HepG2 (cell line): ENCODE results near the gene NOB1. TPM values are rescaled to one million over a fixed set of nuclear protein-coding genes. Genes with fewer than 3 reads are reported as not detected.

ENCODE experiments used
- CC2D1A ChIP-seq: sonication (generic); formaldehyde crosslinking; IDR thresholded peaks from 2 replicates; pipeline ENCODE4 v1.8.1; 2023; ENCODE audit warnings: mild to moderate bottlenecking, missing genetic modification reagents
- IKZF4 ChIP-seq: sonication (generic); formaldehyde crosslinking; IDR thresholded peaks from 2 replicates; pipeline ENCODE4 v1.5.1; 2020; ENCODE audit warnings: borderline replicate concordance, mild to moderate bottlenecking, low read depth, missing genetic modification reagents; ENCODE audit errors: not compliant biosample characterization
- MATR3 ChIP-seq: sonication (generic); formaldehyde crosslinking; IDR thresholded peaks from 2 replicates; pipeline ENCODE4 v1.4.0; 2020; ENCODE audit warnings: missing genetic modification reagents
- NR2F6 ChIP-seq, 2 experiments: IDR thresholded peaks; 2 replicates each; pipeline ENCODE4 v1.6.1; 2016; ENCODE audit warnings: antibody characterized with exemption in 1 of 2, mild to moderate bottlenecking in 1 of 2
- PITX1 ChIP-seq: sonication (generic); formaldehyde crosslinking; IDR thresholded peaks from 2 replicates; pipeline ENCODE4 v1.5.1; 2020; ENCODE audit warnings: mild to moderate bottlenecking, missing genetic modification reagents
- TBX3 ChIP-seq: fragments of 450-650 bp; IDR thresholded peaks from 2 replicates; pipeline ENCODE4 v1.6.1; 2017; ENCODE audit warnings: antibody characterized with exemption, mild to moderate bottlenecking, inconsistent platforms, borderline replicate concordance
- ZNF33B ChIP-seq: sonication (generic); formaldehyde crosslinking; IDR thresholded peaks from 2 replicates; pipeline ENCODE4 v1.5.1; 2020; ENCODE audit warnings: mild to moderate bottlenecking, missing genetic modification reagents
- ZNF713 ChIP-seq: sonication (generic); formaldehyde crosslinking; IDR thresholded peaks from 2 replicates; pipeline ENCODE4 v1.4.0; 2020; ENCODE audit warnings: mild to moderate bottlenecking, missing genetic modification reagents
- ZNF792 ChIP-seq: IDR thresholded peaks from 2 replicates; pipeline ENCODE4 v1.6.1; 2016
- polyA plus RNA-seq, 8 experiments: library from polyadenylated mRNA; depleted of rRNA in 3 of 8; stranded (reverse) in 7 of 8; unstranded in 1 of 8; fragments of >200 nt; fragmentation: Illumina TruSeq in 4 of 8; extraction: Trizol in 4 of 8; gene quantifications; 2 replicates each; pipeline versions ENCODE4 v1.2.1 to v1.2.3, GENCODE V29; 2011 to 2016; ENCODE audit warnings: low read depth in 4 of 8, missing spikeins in 1 of 8, mixed read lengths in 1 of 8; ENCODE audit not compliant: insufficient read depth in 1 of 8
- total RNA-seq, 5 experiments: library from RNA; depleted of rRNA; stranded (reverse); fragments of >200 nt; fragmentation: Illumina TruSeq; extraction: Trizol; gene quantifications; 2 replicates each; pipeline ENCODE4 v1.2.3, GENCODE V29; 2016; ENCODE audit warnings: low read depth in 1 of 5
- TF ChIP-seq, protein P1 (sequence below), 2 experiments: sonication (generic) in 1 of 2; formaldehyde crosslinking in 1 of 2; IDR thresholded peaks; 2 replicates each; pipeline versions ENCODE4 v1.6.1 to v1.9.0; 2014 to 2022; ENCODE audit warnings: antibody characterized with exemption in 1 of 2, borderline replicate concordance in 1 of 2, inconsistent platforms in 1 of 2, low read depth in 1 of 2, missing genetic modification reagents in 1 of 2
- TF ChIP-seq, protein P2 (sequence below): sonication (generic); formaldehyde crosslinking; IDR thresholded peaks from 2 replicates; pipeline ENCODE4 v1.5.1; 2020; ENCODE audit warnings: mild to moderate bottlenecking, missing genetic modification reagents, moderate library complexity
- TF ChIP-seq, protein P3 (sequence below): sonication (generic); formaldehyde crosslinking; IDR thresholded peaks from 2 replicates; pipeline ENCODE4 v1.4.0; 2020; ENCODE audit warnings: missing genetic modification reagents, borderline replicate concordance
- TF ChIP-seq, protein P4 (sequence below): sonication (generic); formaldehyde crosslinking; IDR thresholded peaks from 2 replicates; pipeline ENCODE4 v1.8.1; 2023; ENCODE audit warnings: missing genetic modification reagents, mild to moderate bottlenecking, borderline replicate concordance

The NOB1 gene
- total and polyA plus RNA-seq, 2 of the 13 experiments (the other 11 are each of a cell fraction or from before 2014, with no cell fraction given), result 47.1 to 162 TPM

DNA sequence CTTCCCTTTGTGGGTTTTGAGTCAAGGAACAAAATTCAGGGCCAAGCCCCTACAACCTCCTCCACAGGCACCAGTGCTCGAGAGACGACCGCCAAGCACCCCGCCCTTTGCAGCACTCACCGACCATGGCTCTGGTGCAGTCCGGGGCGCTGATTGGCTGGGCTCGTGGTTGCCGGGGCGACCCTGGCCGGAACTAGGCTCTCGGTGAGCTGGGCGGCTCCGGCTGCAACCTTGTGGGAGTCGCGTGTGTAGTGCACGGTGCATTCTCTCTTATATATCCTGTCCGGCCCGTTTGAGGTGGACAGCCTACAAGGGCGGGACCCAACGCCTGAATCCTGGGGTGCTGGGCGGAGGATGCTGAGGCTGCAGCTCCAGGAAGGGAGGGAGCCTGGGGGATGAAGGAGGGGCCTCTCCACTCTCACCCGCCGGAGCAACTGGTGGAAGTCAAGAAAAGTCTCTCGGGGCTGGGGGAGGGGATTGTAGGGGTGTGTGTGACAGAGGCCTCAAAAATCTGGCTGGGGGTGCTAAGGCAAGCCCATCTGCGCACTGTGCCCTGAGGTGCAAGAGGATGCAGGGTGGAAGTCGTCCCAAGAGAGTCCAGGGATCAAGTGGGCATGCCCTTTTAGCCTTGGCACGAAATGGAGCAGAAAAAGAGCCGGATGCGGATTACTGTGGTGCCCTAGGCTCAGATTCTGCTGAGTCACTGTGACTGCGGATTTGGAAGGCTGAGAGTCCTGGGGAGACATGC lies 28.2 kb downstream of the NOB1 start, which contains the start of gene NQO1 (continued):
- TF ChIP-seq, protein P1, sequence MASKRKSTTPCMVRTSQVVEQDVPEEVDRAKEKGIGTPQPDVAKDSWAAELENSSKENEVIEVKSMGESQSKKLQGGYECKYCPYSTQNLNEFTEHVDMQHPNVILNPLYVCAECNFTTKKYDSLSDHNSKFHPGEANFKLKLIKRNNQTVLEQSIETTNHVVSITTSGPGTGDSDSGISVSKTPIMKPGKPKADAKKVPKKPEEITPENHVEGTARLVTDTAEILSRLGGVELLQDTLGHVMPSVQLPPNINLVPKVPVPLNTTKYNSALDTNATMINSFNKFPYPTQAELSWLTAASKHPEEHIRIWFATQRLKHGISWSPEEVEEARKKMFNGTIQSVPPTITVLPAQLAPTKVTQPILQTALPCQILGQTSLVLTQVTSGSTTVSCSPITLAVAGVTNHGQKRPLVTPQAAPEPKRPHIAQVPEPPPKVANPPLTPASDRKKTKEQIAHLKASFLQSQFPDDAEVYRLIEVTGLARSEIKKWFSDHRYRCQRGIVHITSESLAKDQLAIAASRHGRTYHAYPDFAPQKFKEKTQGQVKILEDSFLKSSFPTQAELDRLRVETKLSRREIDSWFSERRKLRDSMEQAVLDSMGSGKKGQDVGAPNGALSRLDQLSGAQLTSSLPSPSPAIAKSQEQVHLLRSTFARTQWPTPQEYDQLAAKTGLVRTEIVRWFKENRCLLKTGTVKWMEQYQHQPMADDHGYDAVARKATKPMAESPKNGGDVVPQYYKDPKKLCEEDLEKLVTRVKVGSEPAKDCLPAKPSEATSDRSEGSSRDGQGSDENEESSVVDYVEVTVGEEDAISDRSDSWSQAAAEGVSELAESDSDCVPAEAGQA (IDR thresholded peaks at IDR 0.05; ENCODE audit: low read depth), result no peak
- TF ChIP-seq, protein P1 (CRISPR knock-in tag; IDR thresholded peaks at IDR 0.05; ENCODE audit: borderline replicate concordance), result no peak
- no peak for TF ChIP-seq ZNF792 (CRISPR knock-in tag)
- TF ChIP-seq, protein P2, sequence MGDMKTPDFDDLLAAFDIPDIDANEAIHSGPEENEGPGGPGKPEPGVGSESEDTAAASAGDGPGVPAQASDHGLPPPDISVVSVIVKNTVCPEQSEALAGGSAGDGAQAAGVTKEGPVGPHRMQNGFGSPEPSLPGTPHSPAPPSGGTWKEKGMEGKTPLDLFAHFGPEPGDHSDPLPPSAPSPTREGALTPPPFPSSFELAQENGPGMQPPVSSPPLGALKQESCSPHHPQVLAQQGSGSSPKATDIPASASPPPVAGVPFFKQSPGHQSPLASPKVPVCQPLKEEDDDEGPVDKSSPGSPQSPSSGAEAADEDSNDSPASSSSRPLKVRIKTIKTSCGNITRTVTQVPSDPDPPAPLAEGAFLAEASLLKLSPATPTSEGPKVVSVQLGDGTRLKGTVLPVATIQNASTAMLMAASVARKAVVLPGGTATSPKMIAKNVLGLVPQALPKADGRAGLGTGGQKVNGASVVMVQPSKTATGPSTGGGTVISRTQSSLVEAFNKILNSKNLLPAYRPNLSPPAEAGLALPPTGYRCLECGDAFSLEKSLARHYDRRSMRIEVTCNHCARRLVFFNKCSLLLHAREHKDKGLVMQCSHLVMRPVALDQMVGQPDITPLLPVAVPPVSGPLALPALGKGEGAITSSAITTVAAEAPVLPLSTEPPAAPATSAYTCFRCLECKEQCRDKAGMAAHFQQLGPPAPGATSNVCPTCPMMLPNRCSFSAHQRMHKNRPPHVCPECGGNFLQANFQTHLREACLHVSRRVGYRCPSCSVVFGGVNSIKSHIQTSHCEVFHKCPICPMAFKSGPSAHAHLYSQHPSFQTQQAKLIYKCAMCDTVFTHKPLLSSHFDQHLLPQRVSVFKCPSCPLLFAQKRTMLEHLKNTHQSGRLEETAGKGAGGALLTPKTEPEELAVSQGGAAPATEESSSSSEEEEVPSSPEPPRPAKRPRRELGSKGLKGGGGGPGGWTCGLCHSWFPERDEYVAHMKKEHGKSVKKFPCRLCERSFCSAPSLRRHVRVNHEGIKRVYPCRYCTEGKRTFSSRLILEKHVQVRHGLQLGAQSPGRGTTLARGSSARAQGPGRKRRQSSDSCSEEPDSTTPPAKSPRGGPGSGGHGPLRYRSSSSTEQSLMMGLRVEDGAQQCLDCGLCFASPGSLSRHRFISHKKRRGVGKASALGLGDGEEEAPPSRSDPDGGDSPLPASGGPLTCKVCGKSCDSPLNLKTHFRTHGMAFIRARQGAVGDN (CRISPR knock-in tag), result peak; percentile 96
- TF ChIP-seq ZNF33B (CRISPR knock-in tag), result no peak
- TF ChIP-seq CC2D1A, result no peak
- no peak for TF ChIP-seq IKZF4 (CRISPR knock-in tag)
- no peak for TF ChIP-seq ZNF713 (CRISPR knock-in tag)
- no peak for TF ChIP-seq TBX3
- no peak for TF ChIP-seq MATR3 (CRISPR knock-in tag)
- TF ChIP-seq PITX1, result peak; percentile 55; the same call in 1 of the 2 replicates
- TF ChIP-seq, protein P3, sequence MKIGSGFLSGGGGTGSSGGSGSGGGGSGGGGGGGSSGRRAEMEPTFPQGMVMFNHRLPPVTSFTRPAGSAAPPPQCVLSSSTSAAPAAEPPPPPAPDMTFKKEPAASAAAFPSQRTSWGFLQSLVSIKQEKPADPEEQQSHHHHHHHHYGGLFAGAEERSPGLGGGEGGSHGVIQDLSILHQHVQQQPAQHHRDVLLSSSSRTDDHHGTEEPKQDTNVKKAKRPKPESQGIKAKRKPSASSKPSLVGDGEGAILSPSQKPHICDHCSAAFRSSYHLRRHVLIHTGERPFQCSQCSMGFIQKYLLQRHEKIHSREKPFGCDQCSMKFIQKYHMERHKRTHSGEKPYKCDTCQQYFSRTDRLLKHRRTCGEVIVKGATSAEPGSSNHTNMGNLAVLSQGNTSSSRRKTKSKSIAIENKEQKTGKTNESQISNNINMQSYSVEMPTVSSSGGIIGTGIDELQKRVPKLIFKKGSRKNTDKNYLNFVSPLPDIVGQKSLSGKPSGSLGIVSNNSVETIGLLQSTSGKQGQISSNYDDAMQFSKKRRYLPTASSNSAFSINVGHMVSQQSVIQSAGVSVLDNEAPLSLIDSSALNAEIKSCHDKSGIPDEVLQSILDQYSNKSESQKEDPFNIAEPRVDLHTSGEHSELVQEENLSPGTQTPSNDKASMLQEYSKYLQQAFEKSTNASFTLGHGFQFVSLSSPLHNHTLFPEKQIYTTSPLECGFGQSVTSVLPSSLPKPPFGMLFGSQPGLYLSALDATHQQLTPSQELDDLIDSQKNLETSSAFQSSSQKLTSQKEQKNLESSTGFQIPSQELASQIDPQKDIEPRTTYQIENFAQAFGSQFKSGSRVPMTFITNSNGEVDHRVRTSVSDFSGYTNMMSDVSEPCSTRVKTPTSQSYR (CRISPR knock-in tag), result peak; percentile 38
- peak; percentile 47; the same call in 1 of the 2 replicates for TF ChIP-seq NR2F6 (IDR thresholded peaks at IDR 0.05)
- 0 out of 2 replicates have a peak, but pooled peaks have one; percentile 27 for TF ChIP-seq NR2F6 (CRISPR knock-in tag; IDR thresholded peaks at IDR 0.05)
- TF ChIP-seq, protein P4, sequence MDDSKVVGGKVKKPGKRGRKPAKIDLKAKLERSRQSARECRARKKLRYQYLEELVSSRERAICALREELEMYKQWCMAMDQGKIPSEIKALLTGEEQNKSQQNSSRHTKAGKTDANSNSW (CRISPR knock-in tag), result no peak
